ENCODE results near the gene TMEM203. TPM values are rescaled to one million over a fixed set of nuclear protein-coding genes. Genes with fewer than 3 reads are reported as not detected.
A peak's percentile ranks its signal among the peaks of the same experiment; 100 is the strongest.

Gene TMEM203
- total and polyA plus RNA-seq, 10 of the 15 experiments (the other 5 are each of a cell fraction or from before 2014, with no cell fraction given), result 7.2 to 68.1 (median 33.8) TPM

DNA sequence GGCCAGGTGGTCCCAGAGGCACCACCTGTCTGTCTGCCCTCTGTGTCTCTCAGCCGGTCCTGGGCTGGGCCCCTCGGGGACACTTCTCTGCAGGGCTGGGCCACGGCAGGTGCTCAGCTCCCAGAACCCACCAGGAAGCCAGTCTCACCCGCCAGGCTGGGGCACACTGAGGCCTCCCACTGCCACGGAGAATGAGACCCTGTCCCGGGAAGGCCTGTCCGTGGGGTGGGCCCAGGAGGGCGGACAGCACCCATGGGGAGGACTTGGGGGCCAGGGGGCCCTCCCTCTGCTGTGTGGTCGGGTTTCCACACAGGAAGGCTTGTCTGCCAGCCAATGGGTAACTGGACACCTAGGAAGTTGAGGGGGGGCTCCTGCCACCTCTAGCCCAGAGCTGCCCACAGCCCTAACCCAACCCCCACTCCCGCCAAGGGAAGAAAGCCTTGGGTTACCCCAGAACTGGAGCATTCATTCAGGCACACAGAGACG, 31.5 kb upstream of the TMEM203 start:
- POLR2A ChIA-PET, result interaction anchor here (0.9 to 9.2 kb wide), 9 partner anchors 14 to 166 kb away, joined by 3 to 112 read pairs (median 7); partner anchors contain the start of genes CYSRT1, NELFB, NRARP and RNF208
- SMC1A ChIA-PET (ENCODE audit: uncharacterized antibody, unreplicated experiment), result interaction anchor here (0.7 to 2.4 kb wide), 10 partner anchors 12 to 176 kb away, joined by 3 to 6 read pairs (median 4); partner anchors contain the start of gene TOR4A
- ATAC-seq (no peak), FAIRE-seq (no peak), DNase-seq (ENCODE audit: low read depth, low spot score) (no peak)
- no peak overlapping the region for H3K4me3 ChIP-seq
- peaks cover 26% of the 10 kb centered on the region for H3K4me1 ChIP-seq (ENCODE audit: control insufficient read depth, insufficient read depth, low read length)
- in situ Hi-C loops (cut with MboI), result no loop called here
- peaks cover 14% of the 10 kb centered on the region for H3K79me2 ChIP-seq (ENCODE audit: control insufficient read depth, insufficient read depth, low read length)
- intact Hi-C loops (cut with micrococcal nuclease; ENCODE audit: unreplicated experiment), result loop anchor here (5.0 kb wide), 1 partner anchor 450 kb away; no protein-coding TSS in a partner anchor
- CTCF ChIA-PET, result interaction anchor here (0.6 to 5.3 kb wide), 43 partner anchors 12 to 471 kb away, joined by 3 to 52 read pairs (median 4); partner anchors contain the start of genes ANAPC2, CYSRT1, DPP7 and EXD3
- peak overlapping the region; percentile 65 for H2AFZ ChIP-seq (ENCODE audit: control insufficient read depth, low read depth, low read length)
- TF ChIP-seq CBX5 (IDR thresholded peaks at IDR 0.05; ENCODE audit: low read depth) (no peak), IKZF1 (conservative IDR thresholded peaks at IDR 0.05) (0 out of 2 replicates have a peak, but pooled peaks have one; percentile 1)
- no TSS peak for BruUV-seq (replicated peaks)
- no peaks in the 10 kb centered on the region for H3K9me3 ChIP-seq (replicated peaks; ENCODE audit: control insufficient read depth, insufficient read depth, low read length)
- RAD21 ChIA-PET (ENCODE audit: unreplicated experiment), result interaction anchor here (0.6 to 4.6 kb wide), 28 partner anchors 14 to 436 kb away, joined by 3 to 20 read pairs (median 4); partner anchors contain the start of genes ANAPC2, MAN1B1, NELFB and RNF208
- H3K27ac ChIP-seq (ENCODE audit: control insufficient read depth, insufficient read depth), result peak overlapping the region; percentile 31; the same call in 1 of the 2 replicates
- H3K27me3 ChIP-seq (replicated peaks in 1 of 2; ENCODE audit: control insufficient read depth in 2 of 2, insufficient read depth in 2 of 2, low read length in 1 of 2), result no peaks in the 10 kb centered on the region
- peak overlapping the region; percentile 44 for H3K9ac ChIP-seq (ENCODE audit: control insufficient read depth, insufficient read depth, low read length)
- no peaks in the 10 kb centered on the region for H4K20me1 ChIP-seq (ENCODE audit: control insufficient read depth, insufficient read depth)
- H3K4me2 ChIP-seq (ENCODE audit: control insufficient read depth, insufficient read depth), result peak overlapping the region; percentile 94
- 8% methylated on average over 11 of the region's 11 CpGs for WGBS (ENCODE audit: insufficient coverage, insufficient replicate concordance, low lambda C conversion rate, missing lambda C conversion rate)
- H3K36me3 ChIP-seq (ENCODE audit: control insufficient read depth in 2 of 2, insufficient read depth in 2 of 2, low read length in 1 of 2), result no peaks in the 10 kb centered on the region

DNA sequence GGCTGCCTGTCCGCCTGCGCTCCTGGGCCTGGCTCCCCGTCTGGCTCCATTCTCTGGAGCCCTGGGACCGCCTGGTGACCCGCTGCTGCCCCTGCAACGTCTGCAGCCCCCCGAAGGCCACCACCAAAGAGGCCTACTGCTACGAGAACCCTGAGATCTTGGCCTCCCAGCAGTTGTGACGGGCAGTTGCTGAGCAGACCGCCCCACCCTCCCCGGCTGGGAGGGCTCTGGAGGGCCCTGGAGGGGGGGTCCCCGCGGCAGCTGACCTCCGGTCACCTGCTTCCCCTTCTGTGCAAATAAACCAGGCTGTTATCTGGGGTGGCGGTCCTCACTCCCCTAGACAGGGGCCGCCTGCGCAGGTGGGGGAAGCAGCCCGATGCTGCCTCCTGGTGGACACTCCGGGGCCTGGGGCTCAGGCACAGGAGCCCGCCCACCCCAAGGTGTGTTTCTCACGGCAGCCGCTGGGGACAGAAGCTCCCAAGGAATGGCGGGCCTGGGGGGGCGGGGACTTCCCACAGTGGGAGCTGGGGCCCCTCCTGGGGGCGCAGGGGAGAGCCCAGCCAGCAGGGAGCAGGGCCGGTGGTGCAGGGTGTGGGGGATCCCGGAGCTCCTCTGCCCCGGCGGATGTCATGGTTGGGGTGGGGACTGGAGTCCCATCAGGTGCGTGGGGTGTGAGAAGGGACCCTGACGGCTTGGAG, 30.9 kb upstream of the TMEM203 start:
- in situ Hi-C loops (cut with MboI), result no loop called here
- Histone ChIP-seq H3K27ac (ENCODE audit: control insufficient read depth, insufficient read depth) (peak overlapping the region; percentile 31; the same call in 1 of the 2 replicates), H2AFZ (ENCODE audit: control insufficient read depth, low read depth, low read length) (peak overlapping the region; percentile 65), H4K20me1 (ENCODE audit: control insufficient read depth, insufficient read depth) (no peaks in the 10 kb centered on the region), H3K4me1 (ENCODE audit: control insufficient read depth, insufficient read depth, low read length) (peaks cover 26% of the 10 kb centered on the region), H3K4me2 (ENCODE audit: control insufficient read depth, insufficient read depth) (peak overlapping the region; percentile 94), H3K4me3 (no peak overlapping the region), H3K9ac (ENCODE audit: control insufficient read depth, insufficient read depth, low read length) (peak overlapping the region; percentile 44), H3K36me3 (ENCODE audit: control insufficient read depth in 2 of 2, insufficient read depth in 2 of 2, low read length in 1 of 2) (no peaks in the 10 kb centered on the region), H3K79me2 (ENCODE audit: control insufficient read depth, insufficient read depth, low read length) (peaks cover 8% of the 10 kb centered on the region), H3K27me3 (replicated peaks in 1 of 2; ENCODE audit: control insufficient read depth in 2 of 2, insufficient read depth in 2 of 2, low read length in 1 of 2) (no peaks in the 10 kb centered on the region), H3K9me3 (replicated peaks; ENCODE audit: control insufficient read depth, insufficient read depth, low read length) (no peaks in the 10 kb centered on the region)
- ChIA-PET RAD21 (ENCODE audit: unreplicated experiment) (interaction anchor here (0.6 to 4.6 kb wide), 30 partner anchors 13 to 437 kb away, joined by 3 to 20 read pairs (median 4); partner anchors contain the start of genes ANAPC2, MAN1B1, NELFB and RNF208), CTCF (interaction anchor here (0.6 to 5.3 kb wide), 43 partner anchors 11 to 471 kb away, joined by 3 to 52 read pairs (median 4); partner anchors contain the start of genes ANAPC2, CYSRT1, DPP7 and EXD3), POLR2A (interaction anchor here (0.6 to 9.2 kb wide), 10 partner anchors 13 to 805 kb away, joined by 3 to 112 read pairs (median 6); partner anchors contain the start of genes CYSRT1, NELFB, NRARP and RNF208), SMC1A (ENCODE audit: uncharacterized antibody, unreplicated experiment) (interaction anchor here (0.7 to 2.4 kb wide), 9 partner anchors 11 to 176 kb away, joined by 3 to 6 read pairs (median 4); partner anchors contain the start of gene TOR4A)
- BruUV-seq (replicated peaks), result no TSS peak
- ATAC-seq, result peak; percentile 65
- 8% methylated on average over 27 of the region's 31 CpGs for WGBS (ENCODE audit: insufficient coverage, insufficient replicate concordance, low lambda C conversion rate, missing lambda C conversion rate)
- DNase-seq (ENCODE audit: low read depth, low spot score), result no peak
- no peak for FAIRE-seq
- intact Hi-C loops (cut with micrococcal nuclease; ENCODE audit: unreplicated experiment), result loop anchor here (5.0 kb wide), 1 partner anchor 449 kb away; no protein-coding TSS in a partner anchor
- TF ChIP-seq, protein P1, sequence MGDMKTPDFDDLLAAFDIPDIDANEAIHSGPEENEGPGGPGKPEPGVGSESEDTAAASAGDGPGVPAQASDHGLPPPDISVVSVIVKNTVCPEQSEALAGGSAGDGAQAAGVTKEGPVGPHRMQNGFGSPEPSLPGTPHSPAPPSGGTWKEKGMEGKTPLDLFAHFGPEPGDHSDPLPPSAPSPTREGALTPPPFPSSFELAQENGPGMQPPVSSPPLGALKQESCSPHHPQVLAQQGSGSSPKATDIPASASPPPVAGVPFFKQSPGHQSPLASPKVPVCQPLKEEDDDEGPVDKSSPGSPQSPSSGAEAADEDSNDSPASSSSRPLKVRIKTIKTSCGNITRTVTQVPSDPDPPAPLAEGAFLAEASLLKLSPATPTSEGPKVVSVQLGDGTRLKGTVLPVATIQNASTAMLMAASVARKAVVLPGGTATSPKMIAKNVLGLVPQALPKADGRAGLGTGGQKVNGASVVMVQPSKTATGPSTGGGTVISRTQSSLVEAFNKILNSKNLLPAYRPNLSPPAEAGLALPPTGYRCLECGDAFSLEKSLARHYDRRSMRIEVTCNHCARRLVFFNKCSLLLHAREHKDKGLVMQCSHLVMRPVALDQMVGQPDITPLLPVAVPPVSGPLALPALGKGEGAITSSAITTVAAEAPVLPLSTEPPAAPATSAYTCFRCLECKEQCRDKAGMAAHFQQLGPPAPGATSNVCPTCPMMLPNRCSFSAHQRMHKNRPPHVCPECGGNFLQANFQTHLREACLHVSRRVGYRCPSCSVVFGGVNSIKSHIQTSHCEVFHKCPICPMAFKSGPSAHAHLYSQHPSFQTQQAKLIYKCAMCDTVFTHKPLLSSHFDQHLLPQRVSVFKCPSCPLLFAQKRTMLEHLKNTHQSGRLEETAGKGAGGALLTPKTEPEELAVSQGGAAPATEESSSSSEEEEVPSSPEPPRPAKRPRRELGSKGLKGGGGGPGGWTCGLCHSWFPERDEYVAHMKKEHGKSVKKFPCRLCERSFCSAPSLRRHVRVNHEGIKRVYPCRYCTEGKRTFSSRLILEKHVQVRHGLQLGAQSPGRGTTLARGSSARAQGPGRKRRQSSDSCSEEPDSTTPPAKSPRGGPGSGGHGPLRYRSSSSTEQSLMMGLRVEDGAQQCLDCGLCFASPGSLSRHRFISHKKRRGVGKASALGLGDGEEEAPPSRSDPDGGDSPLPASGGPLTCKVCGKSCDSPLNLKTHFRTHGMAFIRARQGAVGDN (IDR thresholded peaks at IDR 0.05), result no peak
- peak; percentile 18; the same call in 1 of the 2 replicates for TF ChIP-seq TBL1XR1 (IDR thresholded peaks at IDR 0.05; ENCODE audit: low read depth, low read length)
- TF ChIP-seq, protein P2, sequence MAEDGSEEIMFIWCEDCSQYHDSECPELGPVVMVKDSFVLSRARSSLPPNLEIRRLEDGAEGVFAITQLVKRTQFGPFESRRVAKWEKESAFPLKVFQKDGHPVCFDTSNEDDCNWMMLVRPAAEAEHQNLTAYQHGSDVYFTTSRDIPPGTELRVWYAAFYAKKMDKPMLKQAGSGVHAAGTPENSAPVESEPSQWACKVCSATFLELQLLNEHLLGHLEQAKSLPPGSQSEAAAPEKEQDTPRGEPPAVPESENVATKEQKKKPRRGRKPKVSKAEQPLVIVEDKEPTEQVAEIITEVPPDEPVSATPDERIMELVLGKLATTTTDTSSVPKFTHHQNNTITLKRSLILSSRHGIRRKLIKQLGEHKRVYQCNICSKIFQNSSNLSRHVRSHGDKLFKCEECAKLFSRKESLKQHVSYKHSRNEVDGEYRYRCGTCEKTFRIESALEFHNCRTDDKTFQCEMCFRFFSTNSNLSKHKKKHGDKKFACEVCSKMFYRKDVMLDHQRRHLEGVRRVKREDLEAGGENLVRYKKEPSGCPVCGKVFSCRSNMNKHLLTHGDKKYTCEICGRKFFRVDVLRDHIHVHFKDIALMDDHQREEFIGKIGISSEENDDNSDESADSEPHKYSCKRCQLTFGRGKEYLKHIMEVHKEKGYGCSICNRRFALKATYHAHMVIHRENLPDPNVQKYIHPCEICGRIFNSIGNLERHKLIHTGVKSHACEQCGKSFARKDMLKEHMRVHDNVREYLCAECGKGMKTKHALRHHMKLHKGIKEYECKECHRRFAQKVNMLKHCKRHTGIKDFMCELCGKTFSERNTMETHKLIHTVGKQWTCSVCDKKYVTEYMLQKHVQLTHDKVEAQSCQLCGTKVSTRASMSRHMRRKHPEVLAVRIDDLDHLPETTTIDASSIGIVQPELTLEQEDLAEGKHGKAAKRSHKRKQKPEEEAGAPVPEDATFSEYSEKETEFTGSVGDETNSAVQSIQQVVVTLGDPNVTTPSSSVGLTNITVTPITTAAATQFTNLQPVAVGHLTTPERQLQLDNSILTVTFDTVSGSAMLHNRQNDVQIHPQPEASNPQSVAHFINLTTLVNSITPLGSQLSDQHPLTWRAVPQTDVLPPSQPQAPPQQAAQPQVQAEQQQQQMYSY (CRISPR knock-in tag; IDR thresholded peaks at IDR 0.05), result no peak

Data from GM12878 (cell line).